GM21423 (cell line): Measurements from ENCODE around the gene MYO1D.

Experiments used
- ATAC-seq: cut with Tn5 transposase; IDR thresholded peaks from one replicate; pipeline ENCODE4 v1.9.1; 2021; ENCODE audit warnings: mild to moderate bottlenecking, moderate library complexity; ENCODE audit not compliant: unreplicated experiment

Gene MYO1D

DNA sequence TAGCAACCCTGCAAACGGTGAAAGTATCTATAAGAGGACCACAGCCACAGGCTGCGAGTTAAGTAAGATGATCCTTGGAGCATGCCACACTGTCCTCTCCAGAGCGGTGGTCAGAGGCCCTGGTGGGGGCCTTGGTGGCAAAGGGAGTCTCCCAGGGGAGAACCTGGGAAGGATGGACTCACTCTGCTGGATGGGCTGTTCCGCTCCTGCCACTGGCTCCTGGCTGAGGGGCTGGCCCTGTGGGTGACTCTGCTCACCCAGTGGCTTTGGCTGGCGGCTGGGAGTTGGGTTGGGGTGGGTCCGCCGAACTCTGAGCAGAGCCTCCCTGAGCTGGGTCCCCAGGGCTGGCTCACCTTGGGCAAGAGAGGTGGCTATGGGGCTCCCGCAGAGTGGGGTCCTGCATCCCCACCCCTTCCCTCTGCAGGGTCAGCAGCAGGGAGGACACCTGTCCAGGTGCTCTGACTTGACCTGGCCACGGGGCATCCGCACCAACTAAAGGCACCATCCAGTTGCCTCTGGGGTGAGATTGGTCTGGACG lies 382.9 kb downstream of the MYO1D start:
- ATAC-seq = no peak

DNA sequence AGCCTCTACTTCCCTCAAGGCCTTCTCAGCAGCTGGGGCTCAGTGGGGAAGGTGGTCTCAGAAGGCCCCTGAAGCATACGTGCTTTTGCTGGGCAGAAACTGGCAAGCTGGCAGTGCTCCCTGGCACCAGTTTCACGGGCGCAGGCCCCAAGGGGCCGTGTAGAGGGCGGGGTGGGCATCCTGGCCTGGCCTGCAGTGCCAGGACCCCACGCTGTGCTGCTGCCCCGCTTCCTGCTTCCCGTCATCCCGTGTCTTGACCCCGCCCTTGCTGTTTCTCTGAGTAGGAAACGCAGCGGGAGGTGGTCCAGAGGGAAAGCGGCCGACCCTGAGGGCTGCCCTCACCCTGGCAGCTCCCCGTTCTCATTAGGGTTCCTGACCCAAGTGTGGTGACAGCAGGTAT lies 383.4 kb downstream of the MYO1D start:
- no peak for ATAC-seq

- no peak for ATAC-seq
These were observed 384.2 kb downstream of the MYO1D start for GRCh38 chr17:32492648-32493289.

- no peak for ATAC-seq
These were observed 384.7 kb downstream of the MYO1D start for GRCh38 chr17:32492264-32492589.

- ATAC-seq = no peak
These were observed 385.3 kb downstream of the MYO1D start for GRCh38 chr17:32491371-32492263.

- ATAC-seq = no peak
These were observed 386.8 kb downstream of the MYO1D start for GRCh38 chr17:32490101-32490482.

GRCh38 chr17:32489320-32490100 lies 387.4 kb downstream of the MYO1D start:
- ATAC-seq = no peak

DNA sequence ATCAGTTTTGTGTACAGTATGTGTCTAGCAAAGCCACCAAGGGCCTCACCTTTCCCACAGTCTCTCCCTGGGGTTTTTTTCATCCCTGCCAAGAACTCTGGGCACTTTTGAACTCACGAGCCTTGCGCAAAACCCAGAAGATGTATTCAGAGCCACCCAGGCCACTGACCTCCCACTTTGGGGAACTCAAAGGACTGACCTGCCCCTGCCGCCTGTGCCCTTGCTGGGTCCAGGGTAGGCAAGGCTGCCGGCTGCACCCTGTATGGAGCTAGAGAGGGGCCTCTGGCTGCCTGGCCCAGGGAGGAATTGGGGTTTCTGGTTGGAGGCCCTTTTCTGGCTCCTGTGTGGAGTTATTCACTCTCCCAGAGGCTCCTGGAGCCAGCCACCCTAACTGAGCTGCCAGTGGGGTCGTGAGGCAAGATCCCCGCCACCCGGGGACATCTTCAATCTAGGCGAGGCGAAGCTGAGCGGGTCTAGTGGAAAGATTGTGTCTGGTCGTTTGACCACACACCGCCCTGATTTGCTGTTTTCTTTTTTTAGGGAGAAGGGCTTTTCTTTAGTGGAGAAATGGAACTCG lies 388.2 kb downstream of the MYO1D start:
- no peak for ATAC-seq

DNA sequence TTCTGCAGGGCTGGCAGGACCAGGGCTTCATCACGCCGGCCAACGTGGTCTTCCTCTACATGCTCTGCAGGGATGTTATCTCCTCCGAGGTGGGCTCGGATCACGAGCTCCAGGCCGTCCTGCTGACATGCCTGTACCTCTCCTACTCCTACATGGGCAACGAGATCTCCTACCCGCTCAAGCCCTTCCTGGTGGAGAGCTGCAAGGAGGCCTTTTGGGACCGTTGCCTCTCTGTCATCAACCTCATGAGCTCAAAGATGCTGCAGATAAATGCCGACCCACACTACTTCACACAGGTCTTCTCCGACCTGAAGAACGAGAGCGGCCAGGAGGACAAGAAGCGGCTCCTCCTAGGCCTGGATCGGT lies 388.8 kb downstream of the MYO1D start:
- ATAC-seq = no peak

DNA sequence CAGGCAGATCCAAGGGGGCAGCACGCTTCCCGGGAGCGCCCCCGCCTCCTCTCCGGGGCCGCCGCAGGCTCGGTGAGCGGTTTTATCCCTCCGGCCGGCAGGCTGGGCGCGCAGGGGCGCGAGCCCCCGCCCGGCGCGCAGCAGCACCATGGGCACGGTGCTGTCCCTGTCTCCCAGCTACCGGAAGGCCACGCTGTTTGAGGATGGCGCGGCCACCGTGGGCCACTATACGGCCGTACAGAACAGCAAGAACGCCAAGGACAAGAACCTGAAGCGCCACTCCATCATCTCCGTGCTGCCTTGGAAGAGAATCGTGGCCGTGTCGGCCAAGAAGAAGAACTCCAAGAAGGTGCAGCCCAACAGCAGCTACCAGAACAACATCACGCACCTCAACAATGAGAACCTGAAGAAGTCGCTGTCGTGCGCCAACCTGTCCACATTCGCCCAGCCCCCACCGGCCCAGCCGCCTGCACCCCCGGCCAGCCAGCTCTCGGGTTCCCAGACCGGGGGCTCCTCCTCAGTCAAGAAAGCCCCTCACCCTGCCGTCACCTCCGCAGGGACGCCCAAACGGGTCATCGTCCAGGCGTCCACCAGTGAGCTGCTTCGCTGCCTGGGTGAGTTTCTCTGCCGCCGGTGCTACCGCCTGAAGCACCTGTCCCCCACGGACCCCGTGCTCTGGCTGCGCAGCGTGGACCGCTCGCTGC lies 389.3 kb downstream of the MYO1D start:
- no peak for ATAC-seq

GRCh38 chr17:32486701-32487472 lies 390.0 kb downstream of the MYO1D start, which contains the start of gene CDK5R1:
TSS of gene CDK5R1 (plus strand) at chr17:32486993. CDS start at chr17:32487621, 628 bp downstream.
- ATAC-seq = peak; percentile 58

- ATAC-seq = peak; percentile 43
These were observed 390.7 kb downstream of the MYO1D start for GRCh38 chr17:32486111-32486700.

GRCh38 chr17:32485261-32486110 lies 391.4 kb downstream of the MYO1D start:
- ATAC-seq = no peak

DNA sequence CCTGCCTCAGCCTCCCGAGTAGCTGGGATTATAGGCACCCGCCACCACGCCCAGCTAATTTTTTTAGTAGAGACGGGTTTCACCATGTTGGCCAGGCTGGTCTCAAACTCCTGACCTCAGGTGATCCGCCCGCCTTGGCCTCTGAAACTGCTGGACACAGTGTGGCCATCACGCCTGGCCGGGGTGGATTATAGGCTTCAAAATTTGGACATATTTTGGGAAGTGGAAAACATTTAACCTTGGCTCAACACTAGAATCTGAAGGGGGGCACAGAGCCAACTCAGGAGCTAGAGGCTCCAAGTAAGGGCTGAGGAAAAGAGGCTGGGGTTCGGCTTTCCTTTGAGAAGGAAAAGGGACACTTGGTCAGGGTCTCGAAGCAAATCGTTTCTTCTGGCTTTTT lies 392.3 kb downstream of the MYO1D start:
- no peak for ATAC-seq

- no peak for ATAC-seq
These were observed 392.9 kb downstream of the MYO1D start for GRCh38 chr17:32484041-32484461.

DNA sequence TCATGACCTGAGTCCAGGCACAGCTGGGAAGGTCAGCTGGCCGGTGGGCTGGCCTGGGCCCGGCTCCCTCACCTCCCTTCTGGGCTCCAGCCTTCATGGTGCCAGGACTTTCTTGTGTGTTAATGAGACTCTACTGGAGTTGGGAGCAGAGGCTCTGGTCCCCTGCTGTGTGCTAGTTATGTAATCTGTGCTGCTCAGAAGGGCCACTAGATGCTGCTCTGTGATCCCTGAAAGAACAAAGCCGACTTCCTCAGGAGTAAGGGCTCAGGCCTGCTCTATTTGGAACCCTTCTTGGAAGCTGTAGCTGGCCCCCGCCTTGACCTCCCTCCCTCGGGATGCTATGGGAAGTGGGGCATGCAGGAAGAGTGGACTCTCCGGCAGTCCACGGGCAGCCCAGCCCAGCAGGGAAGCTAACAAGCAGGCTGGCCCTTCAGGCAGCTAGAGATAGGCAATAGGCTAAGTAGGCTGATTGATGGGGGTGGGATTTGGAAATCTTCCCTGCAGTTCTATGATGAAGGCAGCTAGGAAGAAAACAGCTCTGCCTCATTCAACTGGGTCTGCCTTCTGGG lies 393.4 kb downstream of the MYO1D start:
- no peak for ATAC-seq

GRCh38 chr17:32482568-32483320 lies 394.2 kb downstream of the MYO1D start:
- no peak for ATAC-seq
